ENCODE data around the gene DCAF15. TPM values are rescaled to one million over a fixed set of nuclear protein-coding genes. Genes with fewer than 3 reads are reported as not detected.
A peak's percentile ranks its signal among the peaks of the same experiment; 100 is the strongest.

DCAF15 gene
- total RNA-seq, 2 donors from 2014 or later, result 88.2 to 95.8 TPM

GRCh38 chr19:14002571-14003250 is 50.4 kb downstream of the DCAF15 start:
- Mint-ChIP-seq H3K4me1 (peaks cover 41% of the 10 kb centered on the region), H3K27ac (peak overlapping the region; percentile 95), H3K27me3 (no peaks in the 10 kb centered on the region), H3K4me3 (peak overlapping the region; percentile 74), H3K36me3 (ENCODE audit: low read depth) (no peaks in the 10 kb centered on the region)
- ATAC-seq (no peak), DNase-seq (no peak)
- H3K9me3 ChIP-seq (ENCODE audit: control insufficient read depth, low read length, poor library complexity, severe bottlenecking), result peaks cover 2% of the 10 kb centered on the region

- no peaks in the 10 kb centered on the region for H3K36me3 Mint-ChIP-seq (ENCODE audit: low read depth)
- ATAC-seq (no peak), DNase-seq (no peak)
- H3K9me3 ChIP-seq (ENCODE audit: control insufficient read depth, low read length, poor library complexity, severe bottlenecking), result peaks cover 2% of the 10 kb centered on the region
- H3K4me1 Mint-ChIP-seq, result peaks cover 44% of the 10 kb centered on the region
- no peaks in the 10 kb centered on the region for H3K27me3 Mint-ChIP-seq
- H3K27ac Mint-ChIP-seq, result peak overlapping the region; percentile 95
- H3K4me3 Mint-ChIP-seq, result peak overlapping the region; percentile 74
Observed at GRCh38 chr19:14003251-14004055, 51.1 kb downstream of the DCAF15 start.

DNA sequence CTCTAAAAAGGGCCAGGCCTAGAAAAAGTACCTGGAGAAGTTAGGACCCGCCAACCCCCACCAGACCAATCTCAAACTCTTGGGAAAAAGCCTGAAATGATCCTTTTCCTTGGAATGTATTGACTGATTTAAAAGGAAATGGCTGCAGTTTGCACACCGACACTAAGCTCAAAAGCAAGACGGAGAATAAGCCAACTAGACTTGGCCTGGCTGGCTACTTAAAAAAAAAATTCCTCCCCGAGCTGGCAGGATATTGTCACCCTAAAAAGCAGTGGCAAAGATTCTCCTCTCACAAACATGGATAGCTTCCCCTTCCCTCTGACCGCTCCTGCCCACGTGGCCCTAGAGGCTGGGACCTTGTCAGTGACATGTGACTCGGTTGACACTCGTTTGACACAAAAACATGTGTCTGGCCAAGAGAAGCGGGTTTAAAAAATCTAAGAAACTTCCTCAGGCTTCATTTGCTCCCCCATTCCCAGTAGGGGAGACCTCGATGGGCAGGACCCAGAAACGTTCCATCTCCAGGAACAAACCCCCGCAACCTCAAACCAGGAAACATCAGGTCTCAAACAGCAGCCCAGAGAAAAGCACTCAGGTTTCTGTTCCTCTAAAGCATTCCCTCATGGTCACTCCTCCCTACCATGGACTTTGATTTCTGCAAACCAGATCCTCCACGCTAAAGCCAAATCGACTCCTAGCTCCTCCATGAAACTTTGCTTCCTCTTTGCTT is 52.5 kb downstream of the DCAF15 start:
- Mint-ChIP-seq H3K27ac (peak overlapping the region; percentile 99), H3K36me3 (ENCODE audit: low read depth) (no peaks in the 10 kb centered on the region), H3K4me3 (peak overlapping the region; percentile 93), H3K27me3 (no peaks in the 10 kb centered on the region), H3K4me1 (peaks cover 45% of the 10 kb centered on the region)
- ATAC-seq, result no peak
- H3K9me3 ChIP-seq (ENCODE audit: control insufficient read depth, low read length, poor library complexity, severe bottlenecking), result no peaks in the 10 kb centered on the region
- no peak for DNase-seq

DNA sequence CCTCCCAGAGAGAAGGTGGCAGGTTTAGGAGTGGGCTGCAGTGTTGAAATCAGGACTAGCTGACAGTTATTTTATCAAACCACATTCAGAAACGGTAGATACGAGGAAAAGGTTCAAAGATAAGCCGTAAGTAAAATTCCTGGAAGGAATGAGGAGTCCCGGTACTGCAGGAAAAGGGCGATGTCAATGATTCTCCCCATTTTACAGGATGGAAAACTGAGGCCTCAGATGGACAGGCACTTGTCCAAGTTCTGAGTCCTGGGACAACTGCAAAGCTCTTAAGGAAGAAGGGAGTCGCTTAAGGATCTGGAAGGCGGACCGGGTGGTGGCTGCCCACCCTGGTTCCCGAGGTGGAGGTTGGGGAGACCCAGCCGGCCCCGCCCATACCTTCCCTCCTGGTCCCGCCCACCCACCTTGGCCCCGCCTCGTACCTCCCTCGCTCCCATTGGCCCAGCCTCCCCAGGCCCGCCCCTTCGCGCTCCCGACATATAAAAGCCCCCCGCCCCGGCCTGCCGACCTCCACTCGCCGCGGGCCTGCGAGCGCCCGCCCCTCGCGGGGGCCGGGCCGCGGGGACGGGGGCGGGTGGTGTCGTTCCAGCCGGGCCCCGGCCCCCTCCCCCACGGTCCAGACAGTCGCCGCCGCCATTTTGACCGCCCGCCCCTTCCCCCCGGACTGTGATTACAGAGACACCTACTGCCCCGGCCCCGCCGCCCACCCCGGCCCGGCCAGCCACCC is 53.2 kb downstream of the DCAF15 start:
- ATAC-seq, result peak; percentile 65
- H3K4me1 Mint-ChIP-seq, result peaks cover 42% of the 10 kb centered on the region
- H3K36me3 Mint-ChIP-seq (ENCODE audit: low read depth), result no peaks in the 10 kb centered on the region
- peak; percentile 93 to 95 (median 94) for DNase-seq
- peak overlapping the region; percentile 99 for H3K27ac Mint-ChIP-seq
- no peaks in the 10 kb centered on the region for H3K9me3 ChIP-seq (ENCODE audit: control insufficient read depth, low read length, poor library complexity, severe bottlenecking)
- no peaks in the 10 kb centered on the region for H3K27me3 Mint-ChIP-seq
- peak overlapping the region; percentile 93 for H3K4me3 Mint-ChIP-seq

- H3K9me3 ChIP-seq (ENCODE audit: control insufficient read depth, low read length, poor library complexity, severe bottlenecking), result no peaks in the 10 kb centered on the region
- DNase-seq (peak; percentile 99 to 100 (median 99)), ATAC-seq (peak; percentile 78)
- Mint-ChIP-seq H3K27ac (peak within 1 kb of the TSS; percentile 99), H3K4me3 (peak within 1 kb of the TSS; percentile 93), H3K36me3 (ENCODE audit: low read depth) (no peaks in the 10 kb centered on the region), H3K4me1 (peaks cover 36% of the 10 kb centered on the region), H3K27me3 (no peaks in the 10 kb centered on the region)
Observed at GRCh38 chr19:14006085-14006765, 53.9 kb downstream of the DCAF15 start, which contains the start of gene RFX1. TSS of gene RFX1 (minus strand) at chr19:14006320. CDS start at chr19:13993843, 12,477 bp downstream.

GRCh38 chr19:14006766-14007562 is 54.7 kb downstream of the DCAF15 start:
- Mint-ChIP-seq H3K27ac (peak overlapping the region; percentile 99), H3K4me3 (peak overlapping the region; percentile 93), H3K4me1 (peaks cover 36% of the 10 kb centered on the region), H3K27me3 (no peaks in the 10 kb centered on the region), H3K36me3 (ENCODE audit: low read depth) (no peaks in the 10 kb centered on the region)
- ATAC-seq (no peak), DNase-seq (no peak)
- H3K9me3 ChIP-seq (ENCODE audit: control insufficient read depth, low read length, poor library complexity, severe bottlenecking), result no peaks in the 10 kb centered on the region

Other genes starting within 250 kb of the DCAF15 start
- 10 to 100 TPM; 31.0 to 31.9 TPM for gene MRI1, start 188.0 kb upstream of the DCAF15 start, total RNA-seq
- gene C19orf53, start 178.1 kb upstream of the DCAF15 start, total RNA-seq, result 10 to 100 TPM; 62.4 to 73.0 TPM
- 1 to 10 TPM; 4.2 to 5.3 TPM for gene ZSWIM4, start 157.1 kb upstream of the DCAF15 start, total RNA-seq
- gene NANOS3, start 75.4 kb upstream of the DCAF15 start, total RNA-seq, result 1 to 10 TPM in 1 of 2 donors, under 1 TPM in 1; 0.60 to 2.6 TPM
- gene BRME1, start 46.4 kb upstream of the DCAF15 start, total RNA-seq, result 1 to 10 TPM in 1 of 2 donors, under 1 TPM in 1; 0.82 to 1.7 TPM
- 10 to 100 TPM; 22.5 to 24.4 TPM for gene CC2D1A, start 46.3 kb upstream of the DCAF15 start, total RNA-seq
- under 1 TPM in 1 of 2 donors, not detected in 1; 0.31 TPM for gene PODNL1, start 14.1 kb upstream of the DCAF15 start, total RNA-seq
- gene RFX1, start 53.8 kb downstream of the DCAF15 start, total RNA-seq, result 10 to 100 TPM; 23.3 to 24.7 TPM
- gene RLN3, start 75.6 kb downstream of the DCAF15 start, total RNA-seq, result not detected
- 10 to 100 TPM; 39.6 to 51.6 TPM for gene IL27RA, start 79.3 kb downstream of the DCAF15 start, total RNA-seq
- gene PALM3, start 109.6 kb downstream of the DCAF15 start, total RNA-seq, result not detected
- gene MISP3, start 120.3 kb downstream of the DCAF15 start, total RNA-seq, result 1 to 10 TPM in 1 of 2 donors, under 1 TPM in 1; 0.65 to 1.3 TPM
- gene C19orf67, start 133.3 kb downstream of the DCAF15 start, total RNA-seq, result under 1 TPM; 0.22 to 0.31 TPM
- 10 to 100 TPM; 24.8 to 25.3 TPM for gene SAMD1, start 138.2 kb downstream of the DCAF15 start, total RNA-seq
- gene PRKACA, start 165.3 kb downstream of the DCAF15 start, total RNA-seq, result 10 to 100 TPM; 35.2 to 38.5 TPM
- 1 to 10 TPM; 1.5 to 1.9 TPM for gene ASF1B, start 184.1 kb downstream of the DCAF15 start, total RNA-seq